Measurements from ENCODE around the gene CSAG3. TPM values are rescaled to one million over a fixed set of nuclear protein-coding genes. Genes with fewer than 3 reads are reported as not detected.
"Not testable (repeated sequence)": the region's sequence is repeated elsewhere in the genome, so short reads cannot be mapped to it uniquely, and the experiment has no call there.

The CSAG3 gene
- total RNA-seq, 1 donor from 2014 or later = not detected

GRCh38 chrX:152787062-152787461 is 28.0 kb downstream of the CSAG3 start:
- ATAC-seq; intact Hi-C loops (cut with DNase I); DNase-seq (ENCODE audit: low spot score): not testable (repeated sequence)

GRCh38 chrX:152798945-152799344 is 39.9 kb downstream of the CSAG3 start:
- DNase-seq (ENCODE audit: low spot score) (no peak), ATAC-seq (no peak)
- intact Hi-C loops (cut with DNase I) = no loop called here

GRCh38 chrX:152806035-152806434 is 47.0 kb downstream of the CSAG3 start:
- DNase-seq (ENCODE audit: low spot score) (no peak), ATAC-seq (no peak)
- intact Hi-C loops (cut with DNase I) = no loop called here

Other genes with a start within 250 kb of the CSAG3 start
- gene GABRQ, start 121.3 kb upstream of the CSAG3 start, total RNA-seq = 5.3 TPM
- gene MAGEA3, start 60.4 kb upstream of the CSAG3 start, total RNA-seq = not detected
- gene CSAG2, start 49.9 kb upstream of the CSAG3 start, total RNA-seq = not detected
- not detected for gene MAGEA2B, start 44.6 kb upstream of the CSAG3 start, total RNA-seq
- gene CSAG1, start 25.5 kb upstream of the CSAG3 start, total RNA-seq = not detected
- not detected for gene MAGEA12, start 25.5 kb upstream of the CSAG3 start, total RNA-seq
- not detected for gene MAGEA2, start 5.4 kb upstream of the CSAG3 start, total RNA-seq
- not detected for gene MAGEA6, start 10.5 kb downstream of the CSAG3 start, total RNA-seq
- 25.0 TPM for gene CETN2, start 71.5 kb downstream of the CSAG3 start, total RNA-seq
- gene NSDHL, start 71.8 kb downstream of the CSAG3 start, total RNA-seq = 18.0 TPM
- 26.9 TPM for gene ZNF185, start 138.8 kb downstream of the CSAG3 start, total RNA-seq
- gene PNMA5, start 234.9 kb downstream of the CSAG3 start, total RNA-seq = not detected